Gastroesophageal sphincter (tissue), 3 donors: ENCODE data around the gene ODF2.

Experiments used
- EP300 ChIP-seq: sonication (generic); formaldehyde crosslinking; IDR thresholded peaks from one replicate; pipeline ENCODE4 v1.6.1; 2017; ENCODE audit warnings: antibody characterized with exemption, mild to moderate bottlenecking
- POLR2A ChIP-seq, 2 donors: fragments of 450-650 bp; IDR thresholded peaks; one replicate each; pipeline ENCODE4 v1.6.1; 2017; ENCODE audit warnings: antibody characterized with exemption in 2 of 2, mild to moderate bottlenecking in 2 of 2, moderate library complexity in 1 of 2
- TF ChIP-seq, protein P1 (sequence below), 4 experiments: fragments of 200-600 bp in 2 of 4; fragments of 450-650 bp in 2 of 4; sonication (generic) in 1 of 4; IDR thresholded peaks; one replicate each; pipeline ENCODE4 v1.5.1; 2017 to 2019; ENCODE audit warnings: antibody characterized with exemption in 4 of 4, mild to moderate bottlenecking in 2 of 4, moderate library complexity in 2 of 4

DNA sequence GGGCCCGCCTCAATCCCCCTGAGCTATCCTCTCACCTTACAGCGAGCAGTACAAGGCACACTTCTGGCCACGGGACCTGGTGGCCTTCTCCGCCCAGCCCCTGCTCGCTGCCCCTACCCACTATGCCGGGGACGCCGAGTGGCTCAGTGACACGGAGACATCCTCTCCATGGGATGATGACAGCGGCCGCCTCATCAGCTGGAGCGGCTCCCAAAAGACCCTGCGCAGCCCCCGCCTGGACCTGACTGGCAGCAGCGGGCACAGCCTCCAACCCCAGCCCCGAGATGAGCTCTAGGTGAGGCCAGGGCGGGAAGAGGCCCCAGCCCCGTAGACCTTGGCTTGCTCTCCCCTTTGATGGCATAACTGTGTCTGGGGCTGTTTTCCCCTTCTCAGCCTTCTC is 20.2 kb upstream of the ODF2 start:
- TF ChIP-seq, protein P1, sequence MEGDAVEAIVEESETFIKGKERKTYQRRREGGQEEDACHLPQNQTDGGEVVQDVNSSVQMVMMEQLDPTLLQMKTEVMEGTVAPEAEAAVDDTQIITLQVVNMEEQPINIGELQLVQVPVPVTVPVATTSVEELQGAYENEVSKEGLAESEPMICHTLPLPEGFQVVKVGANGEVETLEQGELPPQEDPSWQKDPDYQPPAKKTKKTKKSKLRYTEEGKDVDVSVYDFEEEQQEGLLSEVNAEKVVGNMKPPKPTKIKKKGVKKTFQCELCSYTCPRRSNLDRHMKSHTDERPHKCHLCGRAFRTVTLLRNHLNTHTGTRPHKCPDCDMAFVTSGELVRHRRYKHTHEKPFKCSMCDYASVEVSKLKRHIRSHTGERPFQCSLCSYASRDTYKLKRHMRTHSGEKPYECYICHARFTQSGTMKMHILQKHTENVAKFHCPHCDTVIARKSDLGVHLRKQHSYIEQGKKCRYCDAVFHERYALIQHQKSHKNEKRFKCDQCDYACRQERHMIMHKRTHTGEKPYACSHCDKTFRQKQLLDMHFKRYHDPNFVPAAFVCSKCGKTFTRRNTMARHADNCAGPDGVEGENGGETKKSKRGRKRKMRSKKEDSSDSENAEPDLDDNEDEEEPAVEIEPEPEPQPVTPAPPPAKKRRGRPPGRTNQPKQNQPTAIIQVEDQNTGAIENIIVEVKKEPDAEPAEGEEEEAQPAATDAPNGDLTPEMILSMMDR (IDR thresholded peaks at IDR 0.05) = no peak
- TF ChIP-seq EP300 (no peak), POLR2A (IDR thresholded peaks at IDR 0.05) (no peak)
